ENCODE measurements around the gene TTC29. TPM values are rescaled to one million over a fixed set of nuclear protein-coding genes. Genes with fewer than 3 reads are reported as not detected.

The TTC29 gene
- total and polyA plus RNA-seq, 7 donors: not detected

- intact Hi-C loops (cut with DNase I): no loop called here
- Histone ChIP-seq H3K27me3 (peaks cover 0 to 11% (median 0%) of the 10 kb centered on the region in 3 donors), H3K4me1 (no peaks in the 10 kb centered on the region), H3K27ac (no peak overlapping the region), H3K9me3 (no peaks in the 10 kb centered on the region), H3K4me3 (no peak overlapping the region), H3K36me3 (no peaks in the 10 kb centered on the region)
- DNase-seq: no peak
- 64 to 66% methylated on average over 4 of the region's 4 CpGs for WGBS, 2 donors
- no peak for TF ChIP-seq EP300 (IDR thresholded peaks at IDR 0.05)
- no peak for TF ChIP-seq CTCF (IDR thresholded peaks at IDR 0.05)
- no peak for TF ChIP-seq POLR2AphosphoS5 (IDR thresholded peaks at IDR 0.05)
- TF ChIP-seq POLR2A (IDR thresholded peaks at IDR 0.05): no peak
Observed at GRCh38 chr4:146661367-146661766, 284.3 kb downstream of the TTC29 start.

Data from sigmoid colon (tissue), 7 donors.